ENCODE measurements around the gene ENO2. TPM values are rescaled to one million over a fixed set of nuclear protein-coding genes. Genes with fewer than 3 reads are reported as not detected.

The ENO2 gene
- polyA plus RNA-seq, 1 donor, result 18.6 TPM

DNA sequence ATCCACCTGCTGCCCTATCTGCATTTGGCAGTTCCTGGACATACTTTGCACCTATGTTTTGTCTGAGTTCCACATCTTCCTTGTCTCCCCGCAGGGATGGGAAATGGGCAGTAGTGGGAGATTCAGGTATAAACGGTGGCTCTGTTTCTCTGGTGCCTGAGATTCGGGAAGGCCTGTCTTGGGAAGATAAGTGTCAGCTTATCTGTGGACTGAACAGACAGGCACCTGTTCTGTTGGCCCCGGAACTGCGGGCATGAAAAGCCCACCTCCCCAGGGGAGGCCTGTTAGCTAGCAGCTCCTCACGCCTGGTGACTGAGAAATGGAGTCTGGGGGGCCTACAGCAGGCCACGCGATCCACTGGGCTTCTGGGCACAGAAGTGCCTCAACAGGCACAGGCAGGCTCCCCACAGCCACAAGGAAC lies 50.2 kb downstream of the ENO2 start:
- Histone ChIP-seq H3K4me3 (ENCODE audit: low read length) (peak overlapping the region; percentile 98), H3K27me3 (ENCODE audit: control insufficient read depth, insufficient read depth, low read length) (no peaks in the 10 kb centered on the region), H3K36me3 (ENCODE audit: control insufficient read depth, insufficient read depth, low read length) (peaks cover 46% of the 10 kb centered on the region), H3K4me1 (ENCODE audit: control insufficient read depth, insufficient read depth, low read length) (peaks cover 65% of the 10 kb centered on the region), H3K27ac (ENCODE audit: low read length) (peak overlapping the region; percentile 89), H3K9me3 (ENCODE audit: control insufficient read depth, low read depth, low read length) (no peaks in the 10 kb centered on the region)
- no CpG with 5 or more reads among the region's 8 CpGs for WGBS (ENCODE audit: insufficient coverage, low lambda C conversion rate)
- no peak for DNase-seq

DNA sequence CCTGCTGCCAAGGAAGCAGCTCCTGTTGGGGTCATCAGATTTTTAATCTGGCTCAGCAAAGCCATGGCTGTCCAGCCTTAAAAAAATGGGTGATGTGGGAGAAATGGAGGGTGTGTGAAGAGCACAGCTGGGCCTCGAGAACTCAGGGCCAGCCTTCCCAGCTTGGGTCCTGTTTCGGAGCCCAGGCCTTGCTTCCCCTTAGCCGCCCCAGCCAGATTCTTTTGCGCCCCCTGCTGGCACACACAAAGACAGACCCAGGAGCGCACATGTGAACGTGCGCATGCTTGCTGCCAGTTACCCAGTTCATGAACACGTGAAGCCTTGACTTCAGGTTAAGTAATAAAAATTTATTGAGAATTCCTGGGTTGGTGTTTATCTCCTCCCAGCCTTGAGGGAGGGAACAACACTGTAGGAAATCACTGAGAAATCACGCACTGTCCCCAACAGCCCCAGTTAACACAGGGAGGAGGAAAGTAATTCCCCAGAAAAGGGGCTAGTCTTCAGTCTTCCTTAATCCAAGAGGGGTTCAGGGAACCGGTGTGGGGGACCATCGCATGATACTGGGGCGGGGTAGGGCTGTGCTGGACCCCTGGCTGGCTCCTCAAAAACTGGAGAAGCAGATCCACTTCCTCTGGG lies 50.8 kb downstream of the ENO2 start:
- no peaks in the 10 kb centered on the region for H3K27me3 ChIP-seq (ENCODE audit: control insufficient read depth, insufficient read depth, low read length)
- peaks cover 65% of the 10 kb centered on the region for H3K4me1 ChIP-seq (ENCODE audit: control insufficient read depth, insufficient read depth, low read length)
- peak overlapping the region; percentile 98 for H3K4me3 ChIP-seq (ENCODE audit: low read length)
- peaks cover 46% of the 10 kb centered on the region for H3K36me3 ChIP-seq (ENCODE audit: control insufficient read depth, insufficient read depth, low read length)
- no CpG with 5 or more reads among the region's 12 CpGs for WGBS (ENCODE audit: insufficient coverage, low lambda C conversion rate)
- peak; percentile 96 to 97 for DNase-seq
- H3K9me3 ChIP-seq (ENCODE audit: control insufficient read depth, low read depth, low read length), result no peaks in the 10 kb centered on the region
- peak overlapping the region; percentile 89 for H3K27ac ChIP-seq (ENCODE audit: low read length)

DNA sequence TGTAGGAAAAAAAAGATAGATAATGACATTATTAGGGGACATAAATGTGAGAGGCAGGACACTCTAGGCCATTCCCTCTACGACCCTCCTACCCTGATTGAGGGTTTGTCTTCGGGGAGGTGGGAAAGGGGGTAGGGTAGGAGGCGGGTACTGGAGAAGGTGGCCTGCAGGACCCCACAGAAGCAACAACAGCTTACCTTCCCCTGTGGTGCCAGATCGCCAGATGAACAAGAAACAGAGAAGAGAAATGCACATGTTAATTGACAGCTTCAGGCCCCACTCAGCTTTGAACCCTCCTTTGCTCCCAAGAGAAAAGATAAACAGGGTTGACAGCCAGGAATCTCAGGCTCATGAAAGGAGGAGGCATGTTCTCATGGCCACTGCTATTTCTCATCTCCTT lies 51.3 kb downstream of the ENO2 start:
- DNase-seq, result no peak
- no peaks in the 10 kb centered on the region for H3K9me3 ChIP-seq (ENCODE audit: control insufficient read depth, low read depth, low read length)
- H3K4me3 ChIP-seq (ENCODE audit: low read length), result no peak overlapping the region
- H3K27ac ChIP-seq (ENCODE audit: low read length), result peak overlapping the region; percentile 89
- no CpG with 5 or more reads among the region's 4 CpGs for WGBS (ENCODE audit: insufficient coverage, low lambda C conversion rate)
- peaks cover 46% of the 10 kb centered on the region for H3K36me3 ChIP-seq (ENCODE audit: control insufficient read depth, insufficient read depth, low read length)
- no peaks in the 10 kb centered on the region for H3K27me3 ChIP-seq (ENCODE audit: control insufficient read depth, insufficient read depth, low read length)
- H3K4me1 ChIP-seq (ENCODE audit: control insufficient read depth, insufficient read depth, low read length), result peaks cover 61% of the 10 kb centered on the region

DNA sequence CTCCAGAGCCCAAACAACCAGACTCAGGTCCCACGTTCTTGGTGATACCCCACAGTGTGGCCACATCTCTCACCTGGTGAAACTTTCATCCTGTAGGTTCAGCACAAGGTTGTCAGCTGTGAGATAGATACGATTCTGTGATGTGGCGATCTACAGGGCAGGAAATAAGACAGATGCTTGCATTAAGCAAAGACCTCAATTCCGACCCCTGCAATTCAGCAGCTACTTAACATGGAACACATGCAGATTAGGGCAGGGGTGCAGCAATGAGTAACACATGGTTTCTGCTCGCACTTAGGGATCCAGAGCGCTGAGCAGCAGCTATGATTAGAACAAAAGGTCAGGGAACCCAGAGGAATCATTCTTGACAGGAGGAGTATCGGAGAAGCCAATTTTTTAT lies 52.0 kb downstream of the ENO2 start:
- H3K36me3 ChIP-seq (ENCODE audit: control insufficient read depth, insufficient read depth, low read length), result peaks cover 46% of the 10 kb centered on the region
- H3K4me1 ChIP-seq (ENCODE audit: control insufficient read depth, insufficient read depth, low read length), result peaks cover 55% of the 10 kb centered on the region
- no peak for DNase-seq
- no peaks in the 10 kb centered on the region for H3K27me3 ChIP-seq (ENCODE audit: control insufficient read depth, insufficient read depth, low read length)
- WGBS (ENCODE audit: insufficient coverage, low lambda C conversion rate), result no CpG with 5 or more reads among the region's 7 CpGs
- no peak overlapping the region for H3K4me3 ChIP-seq (ENCODE audit: low read length)
- peak overlapping the region; percentile 89 for H3K27ac ChIP-seq (ENCODE audit: low read length)
- H3K9me3 ChIP-seq (ENCODE audit: control insufficient read depth, low read depth, low read length), result no peaks in the 10 kb centered on the region

DNA sequence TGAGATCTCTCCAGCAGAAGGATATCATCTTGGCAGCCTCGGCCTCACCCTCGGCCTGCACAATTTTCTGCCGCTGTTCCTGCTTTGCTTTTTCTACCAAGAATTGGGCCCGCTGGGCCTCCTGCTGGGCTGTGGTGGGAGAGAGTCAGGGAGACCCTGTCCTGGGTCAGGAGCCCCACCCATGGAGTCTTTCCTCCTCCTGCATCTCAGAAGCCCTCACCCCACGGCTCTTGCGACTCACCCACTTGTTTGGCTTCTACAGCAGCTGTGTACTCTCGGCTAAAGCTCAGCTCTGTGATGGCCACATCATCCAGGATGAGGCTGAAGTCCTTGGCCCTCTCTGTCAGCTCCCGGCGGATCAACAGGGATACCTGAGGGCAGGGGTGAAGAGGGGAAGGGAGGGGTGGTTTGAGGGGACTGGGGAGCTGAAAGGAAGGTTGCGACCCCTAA lies 53.3 kb downstream of the ENO2 start:
- DNase-seq, result no peak
- peaks cover 48% of the 10 kb centered on the region for H3K4me1 ChIP-seq (ENCODE audit: control insufficient read depth, insufficient read depth, low read length)
- peaks cover 46% of the 10 kb centered on the region for H3K36me3 ChIP-seq (ENCODE audit: control insufficient read depth, insufficient read depth, low read length)
- H3K4me3 ChIP-seq (ENCODE audit: low read length), result no peak overlapping the region
- no peaks in the 10 kb centered on the region for H3K27me3 ChIP-seq (ENCODE audit: control insufficient read depth, insufficient read depth, low read length)
- WGBS (ENCODE audit: insufficient coverage, low lambda C conversion rate), result no CpG with 5 or more reads among the region's 10 CpGs
- no peaks in the 10 kb centered on the region for H3K9me3 ChIP-seq (ENCODE audit: control insufficient read depth, low read depth, low read length)
- H3K27ac ChIP-seq (ENCODE audit: low read length), result peak overlapping the region; percentile 39

DNA sequence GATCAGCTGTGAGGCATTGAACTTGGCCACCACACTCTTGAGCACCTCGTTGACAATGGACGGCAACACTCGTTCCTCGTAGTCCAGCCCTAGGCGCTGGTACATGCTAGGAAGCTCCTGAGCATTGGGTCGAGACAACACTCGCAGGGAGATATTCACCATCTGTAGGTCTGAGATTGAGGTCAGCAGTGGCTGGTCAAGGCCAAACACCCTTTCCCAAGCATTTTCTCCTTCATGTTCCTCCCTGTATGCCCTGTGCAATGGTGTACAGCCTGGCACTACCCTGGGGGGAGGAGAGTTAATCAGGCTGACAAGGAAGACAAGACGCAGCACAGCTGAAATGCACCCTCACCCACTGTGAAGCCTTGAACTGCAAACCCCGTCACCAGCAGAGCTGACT lies 54.0 kb downstream of the ENO2 start:
- Histone ChIP-seq H3K27me3 (ENCODE audit: control insufficient read depth, insufficient read depth, low read length) (no peaks in the 10 kb centered on the region), H3K9me3 (ENCODE audit: control insufficient read depth, low read depth, low read length) (no peaks in the 10 kb centered on the region), H3K27ac (ENCODE audit: low read length) (no peak overlapping the region), H3K36me3 (ENCODE audit: control insufficient read depth, insufficient read depth, low read length) (peaks cover 46% of the 10 kb centered on the region), H3K4me1 (ENCODE audit: control insufficient read depth, insufficient read depth, low read length) (peaks cover 48% of the 10 kb centered on the region), H3K4me3 (ENCODE audit: low read length) (no peak overlapping the region)
- no peak for DNase-seq
- no CpG with 5 or more reads among the region's 9 CpGs for WGBS (ENCODE audit: insufficient coverage, low lambda C conversion rate)

DNA sequence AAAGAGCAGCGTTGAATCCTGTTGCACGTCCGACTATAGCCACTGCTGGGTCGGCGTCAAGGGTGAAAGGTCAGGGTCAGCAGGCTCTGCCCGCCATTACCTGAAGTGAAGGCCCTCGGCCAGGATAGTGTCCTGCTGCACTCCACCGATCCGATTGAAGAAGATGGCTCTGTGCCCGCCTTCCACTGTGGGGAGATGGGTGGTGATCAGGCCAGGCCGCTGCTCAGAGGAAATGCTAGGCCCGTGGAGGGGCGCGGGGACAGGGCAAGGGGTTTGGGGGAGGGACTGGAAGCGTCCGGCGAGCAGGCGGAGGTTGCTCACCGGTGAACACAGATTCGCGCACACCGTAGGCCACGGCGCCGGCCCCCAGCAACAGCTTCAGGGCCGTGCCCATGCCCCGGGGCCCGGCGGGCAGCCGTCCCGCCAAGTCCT lies 55.7 kb downstream of the ENO2 start:
- H3K4me1 ChIP-seq (ENCODE audit: control insufficient read depth, insufficient read depth, low read length), result peaks cover 41% of the 10 kb centered on the region
- H3K36me3 ChIP-seq (ENCODE audit: control insufficient read depth, insufficient read depth, low read length), result peaks cover 53% of the 10 kb centered on the region
- no peaks in the 10 kb centered on the region for H3K9me3 ChIP-seq (ENCODE audit: control insufficient read depth, low read depth, low read length)
- H3K4me3 ChIP-seq (ENCODE audit: low read length), result peak overlapping the region; percentile 96
- no peaks in the 10 kb centered on the region for H3K27me3 ChIP-seq (ENCODE audit: control insufficient read depth, insufficient read depth, low read length)
- no peak for DNase-seq
- WGBS (ENCODE audit: insufficient coverage, low lambda C conversion rate), result no CpG with 5 or more reads among the region's 31 CpGs
- peak overlapping the region; percentile 77 for H3K27ac ChIP-seq (ENCODE audit: low read length)

Other genes starting within 250 kb of the ENO2 start
- gene ZNF384, start 225.2 kb upstream of the ENO2 start, polyA plus RNA-seq, result 86.3 TPM
- 5.4 TPM for gene PIANP, start 213.8 kb upstream of the ENO2 start, polyA plus RNA-seq
- gene COPS7A, start 190.5 kb upstream of the ENO2 start, polyA plus RNA-seq, result 42.2 TPM
- gene MLF2, start 161.4 kb upstream of the ENO2 start, polyA plus RNA-seq, result 174 TPM
- gene PTMS, start 148.2 kb upstream of the ENO2 start, polyA plus RNA-seq, result 242 TPM
- 2.1 TPM for gene LAG3, start 142.1 kb upstream of the ENO2 start, polyA plus RNA-seq
- gene CD4, start 125.1 kb upstream of the ENO2 start, polyA plus RNA-seq, result 17.4 TPM
- 7.9 TPM for gene GPR162, start 92.8 kb upstream of the ENO2 start, polyA plus RNA-seq
- 15.6 TPM for gene P3H3, start 86.2 kb upstream of the ENO2 start, polyA plus RNA-seq
- 5.9 TPM for gene GNB3, start 73.7 kb upstream of the ENO2 start, polyA plus RNA-seq
- gene CDCA3, start 63.3 kb upstream of the ENO2 start, polyA plus RNA-seq, result 29.1 TPM
- gene USP5, start 62.4 kb upstream of the ENO2 start, polyA plus RNA-seq, result 49.7 TPM
- 564 TPM for gene TPI1, start 47.0 kb upstream of the ENO2 start, polyA plus RNA-seq
- 15.3 TPM for gene SPSB2, start 41.3 kb upstream of the ENO2 start, polyA plus RNA-seq
- 8.2 TPM for gene LRRC23, start 9.8 kb upstream of the ENO2 start, polyA plus RNA-seq
- 66.6 TPM for gene ATN1, start 13.4 kb downstream of the ENO2 start, polyA plus RNA-seq
- not detected for gene RNU7-1, start 29.2 kb downstream of the ENO2 start, polyA plus RNA-seq
- 141 TPM for gene C12orf57, start 29.4 kb downstream of the ENO2 start, polyA plus RNA-seq
- gene PTPN6, start 36.8 kb downstream of the ENO2 start, polyA plus RNA-seq, result 34.6 TPM
- gene PHB2, start 56.1 kb downstream of the ENO2 start, polyA plus RNA-seq, result 225 TPM
- 38.8 TPM for gene EMG1, start 56.3 kb downstream of the ENO2 start, polyA plus RNA-seq
- gene LPCAT3, start 103.9 kb downstream of the ENO2 start, polyA plus RNA-seq, result 81.6 TPM
- 80.5 TPM for gene C1S, start 146.1 kb downstream of the ENO2 start, polyA plus RNA-seq
- 56.5 TPM for gene C1R, start 177.9 kb downstream of the ENO2 start, polyA plus RNA-seq
- 76.8 TPM for gene C1RL, start 194.6 kb downstream of the ENO2 start, polyA plus RNA-seq
- 25.7 TPM for gene RBP5, start 214.3 kb downstream of the ENO2 start, polyA plus RNA-seq
- gene CLSTN3, start 215.8 kb downstream of the ENO2 start, polyA plus RNA-seq, result 71.7 TPM

Measured in large intestine (tissue), 3 donors.